Activated T-helper 1 cell treated with anti-CD3 and anti-CD28 coated beads, Interleukin-2, amount 50 U/mL, for 16 hours (primary cell): ENCODE measurements around the gene RAB11FIP3.

ENCODE experiments used
- DNase-seq, 2 donors: peaks; one replicate each; pipeline ENCODE4 v3.0.0-alpha.2; 2020; ENCODE audit warnings: low read depth in 1 of 2, low spot score in 1 of 2

RAB11FIP3 gene

DNA sequence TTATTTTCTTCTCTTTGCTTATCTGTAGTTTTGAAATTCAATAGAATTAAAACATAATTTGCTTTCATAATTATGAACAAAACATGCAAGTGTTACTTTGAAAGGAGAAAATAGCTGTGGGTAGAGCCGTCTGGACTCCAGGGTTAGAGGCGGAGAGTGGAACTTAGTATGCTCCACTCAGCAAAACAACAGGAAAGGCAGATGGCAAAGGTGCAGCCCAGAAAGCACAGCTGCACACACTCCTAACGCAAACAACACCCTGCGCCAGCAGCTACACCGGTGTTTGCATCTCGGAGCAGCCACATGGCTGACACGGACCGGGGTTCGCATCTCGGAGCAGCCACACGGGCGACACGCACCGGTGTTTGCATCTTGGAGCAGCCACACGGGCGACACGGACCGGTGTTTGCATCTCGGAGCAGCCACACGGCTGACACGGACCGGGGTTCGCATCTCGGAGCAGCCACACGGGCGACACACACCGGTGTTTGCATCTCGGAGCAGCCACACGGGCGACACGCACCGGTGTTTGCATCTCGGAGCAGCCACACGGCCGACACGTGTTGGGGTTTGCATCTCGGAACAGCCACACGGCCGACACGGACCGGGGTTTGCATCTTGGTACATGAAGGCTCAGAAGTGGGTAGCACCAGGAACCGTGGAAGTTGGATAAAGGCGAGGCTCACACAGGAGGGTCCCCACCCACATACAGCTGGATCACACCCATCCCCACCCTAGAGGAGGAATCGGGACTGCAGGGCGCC lies 89.9 kb downstream of the RAB11FIP3 start:
- no peak for DNase-seq

DNA sequence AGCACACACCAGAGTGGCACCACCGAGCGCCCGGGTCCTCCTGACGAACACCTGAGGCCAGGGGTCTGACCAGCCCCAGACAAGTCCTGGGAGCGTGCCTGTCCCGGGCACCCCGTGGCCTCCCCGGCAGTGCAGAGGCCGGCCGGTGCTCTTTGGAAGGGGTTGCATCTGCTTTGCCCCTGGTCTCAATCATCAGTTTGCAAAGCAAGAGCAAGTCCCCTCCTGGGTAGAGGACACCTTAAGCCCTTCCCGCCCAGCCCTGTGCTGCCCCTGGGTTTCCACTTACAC lies 90.4 kb downstream of the RAB11FIP3 start:
- no peak for DNase-seq

DNA sequence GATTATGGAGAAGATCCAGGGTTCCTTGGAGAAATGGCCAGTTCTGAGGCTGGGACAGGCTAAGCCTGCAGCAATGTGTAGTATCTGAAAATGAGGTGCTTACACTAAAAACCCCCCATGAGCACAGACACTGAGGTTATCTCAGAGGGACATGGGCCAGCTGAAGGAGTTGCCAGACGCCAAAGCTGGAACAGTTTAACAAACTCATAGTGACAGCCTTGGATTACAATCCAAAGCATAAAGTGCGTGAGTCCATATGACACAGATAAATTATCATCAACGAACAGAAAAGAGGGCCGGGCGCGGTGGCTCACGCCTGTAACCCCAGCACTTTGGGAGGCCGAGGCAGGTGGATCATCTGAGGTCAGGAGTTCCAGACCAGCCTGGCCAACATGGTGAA lies 90.9 kb downstream of the RAB11FIP3 start:
- no peak for DNase-seq

DNA sequence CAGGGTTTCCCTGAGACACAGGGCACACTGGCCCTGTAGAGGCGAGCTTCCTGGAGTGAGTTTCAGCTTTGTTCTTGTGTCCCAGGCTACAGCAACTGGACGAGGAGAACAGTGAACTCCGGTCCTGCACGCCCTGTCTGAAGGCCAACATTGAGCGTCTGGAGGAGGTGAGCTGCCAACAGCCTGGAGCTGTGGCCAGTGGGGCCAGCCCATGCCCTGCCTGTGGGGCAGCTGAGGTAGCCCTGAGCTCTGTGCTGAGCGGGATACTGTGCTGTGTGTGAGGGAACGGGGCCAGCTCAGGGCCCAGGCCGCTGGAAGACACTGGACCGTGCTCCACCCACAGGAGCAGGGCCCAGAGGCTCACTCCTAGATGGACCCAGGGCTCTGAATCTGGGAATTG lies 93.4 kb downstream of the RAB11FIP3 start:
- no peak for DNase-seq

DNA sequence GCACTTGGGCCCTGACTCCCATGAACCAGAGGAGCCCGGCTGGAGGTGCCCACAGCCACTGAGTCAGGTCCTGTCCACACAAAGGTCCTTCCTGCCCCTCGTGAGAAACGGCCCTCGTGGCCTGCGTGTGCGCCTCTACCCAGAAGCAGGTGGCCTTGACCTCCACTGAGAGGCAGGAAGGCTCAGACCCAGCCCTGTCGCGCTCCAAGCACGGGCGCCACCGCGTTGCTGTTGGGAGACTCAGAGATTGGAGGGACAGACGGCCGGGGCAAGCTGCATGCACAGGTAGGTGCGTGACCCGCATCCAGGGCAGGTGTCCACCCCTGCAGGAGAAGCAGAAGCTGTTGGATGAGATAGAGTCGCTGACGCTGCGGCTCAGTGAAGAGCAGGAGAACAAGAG lies 94.0 kb downstream of the RAB11FIP3 start:
- DNase-seq: no peak

DNA sequence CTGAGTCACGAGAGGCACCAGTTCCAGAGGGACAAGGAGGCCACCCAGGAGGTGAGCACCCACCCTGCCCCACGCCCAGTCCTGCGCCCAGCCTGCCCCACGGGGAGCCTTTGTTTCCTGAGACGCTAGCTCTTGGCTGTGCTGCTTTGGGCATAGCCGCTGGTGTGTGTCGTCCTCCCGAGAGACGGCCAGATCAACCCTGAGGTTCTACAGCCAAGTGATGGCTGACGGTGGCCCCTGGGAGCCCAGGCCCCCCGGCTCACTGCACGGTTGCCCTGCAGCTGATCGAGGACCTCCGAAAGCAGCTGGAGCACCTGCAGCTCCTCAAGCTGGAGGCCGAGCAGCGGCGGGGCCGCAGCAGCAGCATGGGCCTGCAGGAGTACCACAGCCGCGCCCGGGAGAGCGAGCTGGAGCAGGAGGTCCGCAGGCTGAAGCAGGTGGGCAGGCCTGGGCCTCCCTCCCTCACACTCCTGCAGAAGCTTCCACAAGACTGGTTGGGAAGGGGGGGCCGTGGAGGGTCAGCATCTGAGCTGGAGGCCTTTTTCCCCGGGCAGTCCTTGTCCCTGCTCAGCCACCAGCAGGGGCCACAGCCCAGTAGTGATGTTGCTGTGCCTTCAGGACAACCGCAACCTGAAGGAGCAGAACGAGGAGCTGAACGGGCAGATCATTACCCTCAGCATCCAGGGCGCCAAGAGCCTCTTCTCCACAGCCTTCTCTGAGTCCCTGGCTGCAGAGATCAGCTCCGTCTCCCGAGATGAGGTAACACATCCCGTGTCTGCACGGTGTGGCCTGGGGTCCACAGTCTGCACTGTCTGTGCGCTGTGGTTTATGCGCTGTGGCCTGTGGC lies 94.6 kb downstream of the RAB11FIP3 start:
- DNase-seq: no peak

DNA sequence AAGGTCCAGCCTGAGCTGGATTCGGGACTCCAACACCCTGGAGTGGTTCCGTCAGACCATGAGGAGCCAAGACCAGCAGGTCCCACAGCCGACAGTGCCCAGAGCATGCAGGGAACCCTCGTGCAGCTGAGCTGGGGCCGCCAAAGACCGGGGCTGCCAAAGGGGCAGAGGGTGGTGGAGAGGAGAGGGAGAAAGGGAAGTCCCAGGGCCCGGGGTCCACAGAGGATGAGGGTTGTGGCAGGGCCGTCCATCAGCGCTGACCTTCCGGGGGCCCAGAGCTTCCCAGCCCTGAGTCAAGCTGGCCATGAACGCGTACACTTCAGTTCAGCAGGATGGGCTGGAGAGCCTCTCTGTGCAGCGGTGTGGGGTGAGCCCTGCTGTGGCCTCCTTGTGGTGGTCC lies 95.4 kb downstream of the RAB11FIP3 start:
- no peak for DNase-seq

DNA sequence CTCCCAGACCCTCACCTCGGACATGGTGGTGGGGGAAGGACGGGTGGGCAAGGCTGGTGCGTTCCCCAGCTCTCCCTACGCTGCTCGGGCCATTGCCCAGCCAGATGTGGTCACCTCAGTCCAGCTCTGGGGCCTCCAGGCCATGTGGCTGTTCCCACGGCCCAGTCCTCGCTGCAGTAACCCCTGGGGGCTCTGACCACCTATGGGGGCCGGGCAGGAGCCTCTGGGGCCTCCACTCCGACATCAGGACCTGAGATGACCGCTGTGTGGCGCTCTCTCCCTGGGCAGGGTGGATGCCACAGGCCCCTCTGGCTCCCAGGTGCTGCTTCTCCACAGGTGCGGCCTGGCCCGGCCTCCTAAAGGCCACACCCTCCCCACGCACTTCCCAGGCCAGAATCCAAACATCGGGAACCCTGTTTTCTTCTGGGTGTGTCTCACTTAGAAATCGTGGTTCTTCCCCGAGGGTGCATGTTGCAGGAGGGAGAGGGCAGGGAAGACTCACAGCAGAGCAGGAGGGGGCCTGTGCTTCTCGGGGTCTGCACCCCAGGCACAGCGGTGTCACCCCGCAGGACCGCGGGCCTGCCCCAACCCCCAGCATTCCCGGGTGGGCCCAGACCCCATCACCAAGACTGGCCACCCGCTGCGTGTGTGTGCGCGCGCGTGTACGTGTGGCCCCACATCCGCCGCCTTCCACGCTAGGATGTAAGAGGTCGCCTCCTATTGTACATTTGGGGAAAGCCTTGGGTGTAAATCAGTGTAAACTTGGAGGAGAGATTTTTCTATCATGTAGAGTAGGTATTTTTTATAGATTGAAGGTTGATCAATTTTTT lies 96.1 kb downstream of the RAB11FIP3 start:
- no peak for DNase-seq

DNA sequence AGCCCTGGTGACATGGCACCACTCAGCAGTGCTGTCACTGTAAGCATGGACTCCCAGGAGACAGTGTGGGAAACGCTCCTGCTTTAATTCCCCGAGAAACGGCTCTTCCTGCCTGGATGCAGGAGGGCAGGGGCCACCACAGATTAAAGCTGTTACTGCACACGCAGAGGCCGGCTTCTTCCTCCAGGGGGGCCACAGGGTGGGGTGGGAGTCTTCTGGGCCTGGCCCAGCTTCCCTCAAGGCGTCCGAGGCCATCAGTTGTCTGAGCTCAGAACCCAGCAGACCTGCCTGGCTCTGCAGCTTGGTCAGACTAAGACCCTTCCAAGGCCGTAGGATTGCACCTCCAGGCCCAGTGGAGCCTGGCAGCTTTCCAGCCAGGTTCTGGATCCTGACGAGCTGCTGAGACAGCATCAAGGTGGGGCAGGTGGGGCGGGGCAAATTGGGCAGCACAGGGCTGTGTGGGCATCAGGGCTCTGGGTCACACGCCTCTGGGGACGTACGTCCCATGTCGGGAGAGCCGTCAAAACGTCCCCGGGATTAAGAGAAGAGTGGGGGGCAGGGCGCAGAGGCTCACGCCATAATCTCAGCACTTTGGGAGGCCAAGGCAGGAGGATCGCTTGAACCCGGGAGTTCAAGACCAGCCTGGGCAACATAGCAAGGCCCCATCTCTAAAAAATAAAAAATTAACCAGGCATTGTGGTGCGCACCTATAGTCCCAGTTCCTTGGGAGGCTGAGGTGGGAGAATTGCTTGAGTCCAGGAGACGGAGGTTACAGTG lies 97.1 kb downstream of the RAB11FIP3 start:
- DNase-seq: no peak

DNA sequence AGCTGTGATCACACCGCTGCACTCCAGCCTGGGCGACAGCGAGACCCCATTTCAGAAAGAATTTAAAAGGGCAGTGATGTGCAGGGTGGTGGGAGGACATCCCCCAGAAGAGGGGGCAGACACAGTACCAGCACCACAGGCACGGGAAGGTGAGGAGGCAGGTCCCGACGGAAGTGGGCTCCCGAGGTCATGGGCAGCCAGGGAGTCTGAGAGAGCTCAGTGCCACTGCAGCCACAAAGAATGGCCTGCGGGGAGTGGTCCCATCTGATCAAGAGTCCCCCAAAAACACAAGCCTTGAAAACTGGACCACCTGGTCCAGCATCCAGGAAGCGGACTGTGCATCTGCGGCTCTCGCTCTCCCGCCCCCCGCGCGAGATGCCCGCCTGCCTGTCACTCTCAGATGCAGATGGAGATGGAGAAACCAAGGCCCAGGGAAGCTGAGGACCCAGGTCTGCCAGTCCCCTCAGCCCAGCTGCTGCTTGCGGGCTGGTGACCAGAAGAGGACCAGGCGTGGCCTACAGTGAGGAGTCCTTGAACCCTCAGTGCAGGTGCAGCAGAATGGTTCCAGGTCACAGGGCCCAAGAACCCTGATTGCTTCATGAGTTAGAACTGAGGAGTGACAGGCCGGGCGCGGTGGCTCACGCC lies 97.8 kb downstream of the RAB11FIP3 start:
- no peak for DNase-seq

DNA sequence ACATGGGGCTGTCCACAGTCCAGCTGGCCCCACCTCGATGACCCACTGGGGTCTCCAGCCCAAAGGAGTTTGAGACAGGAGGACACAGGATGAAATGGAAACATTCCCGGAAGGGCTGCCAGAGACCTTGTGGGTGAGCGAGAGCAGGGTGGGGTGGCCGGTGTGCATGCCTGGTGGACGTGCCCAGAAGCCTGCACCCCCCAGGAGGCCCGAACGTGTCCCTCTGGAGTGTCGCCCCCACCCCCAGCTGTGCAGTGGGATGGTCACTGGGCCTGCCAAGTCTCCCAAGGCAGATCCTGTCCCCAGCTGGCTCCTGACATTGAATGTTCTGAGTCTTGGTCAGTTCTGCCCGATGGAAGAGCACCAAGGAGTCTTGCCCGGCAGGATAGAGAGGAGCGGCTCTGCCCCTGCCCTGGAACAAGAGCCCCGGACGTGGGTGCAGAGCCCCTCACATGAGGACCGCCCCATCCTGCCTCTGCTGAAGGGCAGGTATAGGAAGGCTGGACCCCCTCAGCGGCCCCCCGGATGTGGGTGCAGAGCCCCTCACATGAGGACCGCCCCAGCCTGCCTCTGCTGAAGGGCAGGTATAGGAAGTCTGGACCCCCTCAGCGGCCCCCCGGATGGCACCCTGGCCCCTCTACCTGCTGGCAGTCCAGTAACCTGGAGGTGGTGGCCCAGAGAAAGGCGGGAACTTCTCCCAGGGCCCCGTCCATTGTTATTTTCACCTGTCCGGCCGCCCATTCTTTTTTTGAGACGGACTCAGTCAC lies 99.0 kb downstream of the RAB11FIP3 start:
- DNase-seq: no peak

DNA sequence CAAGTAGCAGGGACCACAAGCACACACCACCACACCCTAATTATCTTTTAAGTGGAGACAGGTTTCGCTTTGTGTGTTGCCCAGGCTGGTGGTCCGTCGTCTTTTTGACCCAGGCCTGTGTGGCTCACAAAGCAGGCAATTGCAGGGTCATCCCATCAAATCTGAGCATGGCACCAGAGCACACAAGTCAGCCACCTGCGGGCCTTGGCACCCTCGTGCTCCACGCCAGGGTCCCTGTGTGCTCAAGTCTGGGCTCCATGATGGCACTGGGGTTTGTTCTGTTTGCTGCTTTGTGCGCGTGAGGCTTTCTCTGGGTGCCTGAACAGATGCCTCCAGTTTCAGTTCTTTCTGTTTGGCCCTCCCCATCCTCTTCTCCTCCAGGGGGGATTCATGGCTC lies 99.7 kb downstream of the RAB11FIP3 start:
- no peak for DNase-seq

DNA sequence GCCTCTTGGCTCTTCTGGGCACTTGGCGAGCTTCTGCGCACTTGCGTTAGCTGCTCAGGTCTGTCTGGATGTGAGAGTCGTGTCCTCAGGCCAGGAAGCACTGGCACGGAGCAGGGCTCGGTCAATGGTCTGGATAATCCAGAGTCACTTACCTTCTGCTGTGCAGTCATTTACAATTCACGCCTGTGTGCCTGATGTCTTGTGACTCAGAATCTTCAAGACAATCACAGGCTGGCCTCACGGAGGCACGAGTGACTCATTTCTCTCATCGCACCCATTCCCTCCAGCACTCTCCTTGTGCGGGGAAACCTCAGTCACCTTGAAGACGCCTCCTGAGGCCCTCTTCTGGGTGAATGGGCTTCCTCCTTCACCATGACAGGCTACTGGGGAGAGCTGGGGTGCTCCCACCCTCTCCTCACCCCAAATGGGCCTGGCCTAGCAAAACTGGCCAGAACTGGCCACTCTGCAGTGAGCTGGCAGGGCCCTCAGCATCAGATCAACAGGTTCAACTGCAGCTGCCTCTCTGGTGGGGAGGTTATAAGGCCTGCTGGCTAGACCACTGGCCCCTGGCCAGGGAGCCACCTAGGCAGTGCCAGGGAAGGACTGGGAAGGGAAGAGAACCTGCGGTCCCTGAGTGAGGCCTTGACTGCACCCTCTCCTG lies 100.2 kb downstream of the RAB11FIP3 start:
- peak in 1 of 2 donors; percentile 63 for DNase-seq

DNA sequence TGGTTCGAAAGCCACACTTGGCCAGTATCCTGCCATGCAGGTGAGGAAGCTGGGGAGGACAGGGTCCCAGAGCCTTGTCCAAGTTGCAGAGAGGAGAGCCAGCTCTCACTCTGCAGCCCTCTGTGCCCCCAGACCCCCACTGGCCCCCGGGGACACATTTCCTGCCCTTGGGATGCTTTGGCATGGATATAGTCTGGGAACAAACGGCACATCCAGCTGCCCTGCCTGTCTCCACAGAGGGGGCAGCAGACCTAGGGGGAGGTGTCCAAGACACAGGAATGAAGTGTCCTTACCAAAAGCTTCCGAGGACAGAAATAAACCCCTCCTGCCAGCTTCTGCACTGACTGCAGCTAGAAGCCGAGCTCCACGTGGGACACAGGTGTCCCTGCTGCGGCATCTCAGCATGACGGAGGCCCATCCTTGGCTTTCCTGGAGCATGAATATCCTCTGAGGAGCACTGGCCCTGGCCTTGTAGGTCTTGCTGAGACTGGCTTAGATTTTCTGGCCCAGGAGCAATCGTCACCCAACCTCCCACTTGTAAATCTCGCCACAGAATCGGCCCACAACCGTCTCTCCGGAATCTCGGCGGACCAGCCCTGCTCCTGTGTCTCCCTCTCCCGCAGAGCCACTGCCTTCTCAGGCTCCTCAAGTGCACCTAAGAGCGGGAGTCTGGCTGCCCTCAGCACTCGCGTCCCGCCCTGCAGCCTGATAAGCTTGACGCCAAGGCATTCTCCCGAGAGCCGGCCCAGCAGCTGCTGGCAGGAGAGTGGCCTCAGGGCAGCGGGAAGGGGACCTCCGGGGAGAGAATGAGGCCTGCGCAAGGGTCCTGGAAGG lies 100.9 kb downstream of the RAB11FIP3 start:
- DNase-seq: no peak

DNA sequence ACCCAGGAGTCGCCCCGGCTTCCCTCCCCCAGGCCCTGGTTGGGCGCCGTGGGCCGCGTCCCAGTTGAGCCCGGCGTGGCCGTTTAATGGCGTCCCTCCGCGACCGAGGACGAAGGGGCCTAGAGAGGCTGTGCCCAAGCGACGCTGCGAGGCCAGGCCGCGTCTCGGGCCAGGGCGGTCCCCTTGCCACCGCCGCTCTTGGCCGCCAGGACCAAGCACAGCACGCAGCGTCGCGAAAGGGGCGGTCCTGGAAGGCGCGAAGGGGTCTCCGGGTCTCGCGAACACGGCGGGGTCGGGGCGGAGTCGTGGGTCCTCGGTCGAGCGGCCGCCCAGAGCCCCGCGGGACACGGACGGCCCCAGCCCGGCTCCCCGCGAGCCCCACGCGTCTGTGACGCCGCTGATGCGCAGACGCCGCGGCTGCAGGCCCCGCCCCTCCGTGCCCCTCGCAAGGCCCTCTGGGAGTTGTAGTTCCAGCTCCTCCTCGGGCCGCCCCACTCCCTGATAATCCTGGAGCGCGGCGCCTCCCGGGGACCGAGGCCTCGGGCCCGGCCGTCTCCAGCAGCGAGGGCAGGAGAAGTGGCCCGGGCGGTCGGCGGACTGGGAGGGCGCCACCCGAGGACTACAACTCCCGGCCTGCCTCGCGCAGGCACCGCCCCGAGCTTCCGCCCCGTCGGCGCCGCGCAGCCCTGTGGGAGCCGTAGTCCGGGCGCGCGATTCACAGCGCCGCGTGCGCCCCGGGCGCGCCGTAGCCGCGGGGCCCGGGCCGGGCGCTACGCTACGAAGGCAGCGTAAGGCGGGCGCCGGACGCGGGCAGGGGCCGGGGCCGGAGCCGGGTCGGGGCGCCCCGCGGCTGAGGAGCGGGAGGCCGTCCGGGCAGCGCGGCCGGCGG lies 101.8 kb downstream of the RAB11FIP3 start, which contains the start of gene CAPN15:
Gene CAPN15 (plus strand): TSS at position 698 of the 889 bp plus-strand sequence. CDS start 19,127 bp downstream, outside the sequence.
- DNase-seq: peak; percentile 69 to 78

DNA sequence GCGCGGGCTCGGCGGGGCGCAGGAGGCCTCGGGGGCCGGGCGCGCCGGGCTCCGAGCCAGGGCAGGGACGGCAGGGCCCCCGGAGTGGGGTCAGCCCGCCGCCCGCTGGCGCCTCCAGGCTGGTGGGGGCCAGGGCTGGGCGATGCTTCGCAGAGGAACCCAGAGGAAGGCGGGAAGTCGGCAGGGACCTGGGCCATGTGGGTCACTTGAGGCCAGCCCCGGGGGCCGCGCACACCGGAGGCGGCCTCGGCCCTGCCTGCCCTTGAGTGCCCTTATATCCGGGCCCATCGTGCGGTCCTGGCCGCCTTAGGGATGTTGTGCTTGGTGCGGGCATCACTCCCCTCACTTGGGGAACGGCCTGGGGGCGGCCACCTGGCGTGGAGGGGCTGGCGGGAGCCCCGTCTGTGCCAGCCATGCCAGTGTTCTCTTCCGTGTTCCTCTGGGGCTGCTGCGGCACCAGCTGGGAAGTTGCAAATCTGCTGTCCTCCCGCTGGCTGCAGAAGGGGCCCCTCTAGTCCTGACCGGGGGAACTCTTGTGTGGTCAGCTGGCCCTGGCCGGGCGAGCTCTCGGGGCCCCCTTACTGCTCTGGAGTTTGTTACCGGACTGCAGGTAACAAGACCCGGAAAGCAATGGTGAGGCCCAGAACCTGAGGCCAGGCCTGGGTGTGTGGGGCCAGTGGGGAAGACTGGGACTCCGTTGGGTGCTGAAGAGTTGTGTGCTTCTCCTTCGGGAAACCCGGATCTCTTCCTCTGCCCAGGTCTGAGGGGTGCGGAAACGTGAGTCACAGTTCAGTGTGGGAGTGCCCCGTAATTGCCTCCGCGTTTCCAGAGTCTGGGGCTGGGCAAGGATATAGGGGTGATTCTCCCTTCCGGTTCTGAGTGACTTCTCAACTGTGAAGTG lies 102.9 kb downstream of the RAB11FIP3 start:
- DNase-seq: no peak
